HG03354 (cell line): ENCODE measurements around the gene SLC25A42.
"Not testable (repeated sequence)": the region's sequence is repeated elsewhere in the genome, so short reads cannot be mapped to it uniquely, and the experiment has no call there.

Experiments
- ATAC-seq: cut with Tn5 transposase; IDR thresholded peaks from one replicate; pipeline ENCODE4 v1.9.1; 2021; ENCODE audit warnings: mild to moderate bottlenecking; ENCODE audit not compliant: unreplicated experiment, poor library complexity, severe bottlenecking

The SLC25A42 gene

DNA sequence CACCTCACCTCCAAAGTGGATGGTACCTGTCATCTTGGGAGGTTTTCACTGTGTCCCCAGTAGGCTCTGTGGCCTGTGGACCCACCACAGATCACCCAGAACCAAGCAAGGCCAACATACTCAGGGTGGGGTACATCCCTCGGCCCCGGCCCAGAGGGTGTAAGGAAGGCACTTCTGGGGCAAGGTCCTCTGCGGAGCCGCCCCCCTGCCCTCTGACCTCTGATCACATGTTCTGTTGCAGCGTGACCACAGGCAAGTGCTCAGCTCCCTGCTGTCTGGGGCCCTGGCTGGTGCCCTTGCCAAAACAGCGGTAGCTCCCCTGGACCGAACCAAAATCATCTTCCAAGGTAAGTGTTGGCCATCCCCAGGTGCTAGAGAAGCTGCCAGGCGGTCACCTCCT is 37.7 kb downstream of the SLC25A42 start:
- ATAC-seq = no peak

- ATAC-seq = not testable (repeated sequence)
These were observed 38.8 kb downstream of the SLC25A42 start for GRCh38 chr19:19102566-19102965.

GRCh38 chr19:19103167-19103566 is 39.4 kb downstream of the SLC25A42 start:
- no peak for ATAC-seq

DNA sequence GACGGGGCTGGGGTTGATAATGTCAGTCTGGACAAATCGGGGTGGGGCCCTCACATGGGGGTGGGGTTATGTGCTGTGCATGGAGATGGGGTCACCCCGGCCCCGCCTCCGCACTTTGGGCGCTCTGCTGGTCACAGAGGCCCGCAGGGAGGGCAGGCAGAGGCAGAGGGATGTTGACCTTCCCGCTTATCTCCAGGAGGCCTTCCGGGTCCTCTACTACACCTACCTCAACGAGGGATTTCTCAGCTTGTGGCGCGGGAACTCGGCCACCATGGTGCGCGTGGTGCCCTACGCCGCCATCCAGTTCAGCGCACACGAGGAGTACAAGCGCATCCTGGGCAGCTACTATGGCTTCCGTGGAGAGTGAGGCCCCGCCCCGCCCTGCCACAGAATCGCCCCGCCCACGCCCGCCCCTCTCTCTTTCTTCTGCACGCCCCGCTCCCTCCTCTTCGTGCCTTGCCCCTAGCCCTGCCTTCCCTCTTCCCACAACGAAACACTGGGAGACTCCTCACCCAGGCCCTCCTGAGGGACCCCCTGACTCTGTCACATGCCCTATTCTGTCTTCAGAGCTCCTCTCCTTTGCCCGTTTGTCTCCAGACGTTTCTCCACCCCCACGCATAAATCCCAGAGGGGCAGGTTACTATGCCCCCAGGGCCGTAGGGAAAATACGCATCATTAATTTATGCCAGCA is 41.7 kb downstream of the SLC25A42 start:
- ATAC-seq = no peak

DNA sequence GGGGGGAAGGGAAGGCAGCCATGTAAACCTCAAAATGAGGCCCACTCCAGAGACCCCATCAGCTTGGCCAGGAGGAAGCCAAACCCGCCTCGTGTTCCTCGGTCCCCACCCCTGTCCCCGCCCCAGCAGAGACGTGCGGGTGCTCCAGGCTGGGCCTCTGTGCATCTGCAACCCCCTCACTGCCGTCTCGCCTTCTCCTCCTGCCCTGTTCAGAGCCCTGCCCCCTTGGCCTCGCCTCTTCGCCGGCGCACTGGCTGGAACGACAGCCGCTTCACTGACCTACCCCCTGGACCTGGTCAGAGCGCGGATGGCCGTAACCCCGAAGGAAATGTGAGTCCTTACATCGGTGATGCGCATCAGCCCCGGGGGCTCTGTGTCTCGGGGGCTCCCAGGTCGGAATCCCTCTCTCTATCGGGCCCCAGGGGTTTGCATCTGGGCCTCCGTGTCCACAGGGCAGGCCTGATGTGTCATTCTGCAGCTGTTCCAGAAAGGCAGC is 42.3 kb downstream of the SLC25A42 start:
- no peak for ATAC-seq

DNA sequence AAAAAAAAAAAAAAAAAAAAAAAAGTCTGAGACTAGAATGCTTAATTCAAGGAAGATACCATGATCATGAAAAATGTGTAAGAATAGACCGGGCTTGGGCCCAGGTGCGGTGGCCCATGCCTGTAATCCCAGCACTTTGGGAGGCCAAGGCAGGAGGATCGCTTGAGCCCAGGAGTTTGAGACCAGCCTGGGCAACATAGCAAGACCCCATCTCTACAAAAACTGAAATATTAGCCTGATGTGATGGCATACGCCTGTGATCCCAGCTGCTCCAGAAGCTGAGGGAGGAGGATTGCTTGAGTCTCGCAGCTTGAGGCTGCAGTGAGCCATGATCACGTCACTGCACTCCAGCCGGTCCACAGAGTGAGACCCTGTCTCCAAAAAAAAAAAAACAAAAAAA is 43.1 kb downstream of the SLC25A42 start:
- not testable (repeated sequence) for ATAC-seq

- ATAC-seq = no peak
These were observed 43.9 kb downstream of the SLC25A42 start for GRCh38 chr19:19107654-19108053.

DNA sequence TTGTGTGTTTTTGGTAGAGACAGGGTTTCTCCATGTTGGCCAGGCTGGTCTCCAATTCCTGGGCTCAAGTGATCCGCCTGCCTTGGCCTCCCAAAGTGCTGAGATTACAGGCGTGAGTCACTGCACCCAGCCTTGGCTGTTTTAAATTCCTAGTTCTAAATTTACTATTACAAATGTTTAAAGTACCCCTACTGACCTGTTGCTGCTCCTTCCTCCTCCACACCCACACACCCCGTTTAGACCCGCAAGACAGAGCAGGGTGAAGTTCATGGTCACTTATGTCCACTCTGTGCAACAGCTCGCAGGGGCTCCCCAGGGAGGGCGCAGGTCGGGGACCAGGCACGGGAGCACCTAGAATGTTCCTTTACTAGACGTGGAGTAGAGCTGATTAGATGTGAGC is 45.8 kb downstream of the SLC25A42 start:
- no peak for ATAC-seq

DNA sequence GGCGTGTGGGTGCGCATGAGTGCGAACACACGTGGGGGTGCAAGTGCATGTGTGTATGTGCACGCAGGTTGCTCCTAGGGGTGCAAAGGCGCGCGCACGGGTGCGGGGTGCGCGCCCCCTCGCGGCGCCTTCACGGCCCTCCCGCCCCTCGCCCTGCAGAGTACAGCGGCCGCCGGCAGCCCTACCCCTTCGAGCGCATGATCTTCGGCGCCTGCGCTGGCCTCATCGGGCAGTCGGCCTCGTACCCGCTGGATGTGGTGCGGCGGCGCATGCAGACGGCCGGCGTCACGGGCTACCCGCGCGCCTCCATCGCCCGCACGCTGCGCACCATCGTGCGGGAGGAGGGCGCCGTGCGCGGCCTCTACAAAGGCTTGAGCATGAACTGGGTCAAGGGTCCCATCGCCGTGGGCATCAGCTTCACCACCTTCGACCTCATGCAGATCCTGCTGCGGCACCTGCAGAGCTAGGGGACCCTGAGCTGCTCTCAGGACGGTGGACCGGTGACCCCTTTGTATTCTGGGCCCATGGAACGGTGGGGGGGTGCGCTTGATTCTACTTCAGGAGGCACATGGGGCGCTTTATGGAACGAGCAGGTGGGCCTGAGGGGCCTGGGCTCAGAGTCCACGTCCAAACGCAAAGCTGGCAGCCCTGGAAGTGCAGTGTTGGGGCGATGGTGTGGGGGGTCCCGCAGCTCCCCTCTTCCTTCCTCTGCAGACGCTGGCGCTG is 46.8 kb downstream of the SLC25A42 start:
- ATAC-seq = no peak

- ATAC-seq = no peak
These were observed 47.5 kb downstream of the SLC25A42 start for GRCh38 chr19:19111136-19111835.

DNA sequence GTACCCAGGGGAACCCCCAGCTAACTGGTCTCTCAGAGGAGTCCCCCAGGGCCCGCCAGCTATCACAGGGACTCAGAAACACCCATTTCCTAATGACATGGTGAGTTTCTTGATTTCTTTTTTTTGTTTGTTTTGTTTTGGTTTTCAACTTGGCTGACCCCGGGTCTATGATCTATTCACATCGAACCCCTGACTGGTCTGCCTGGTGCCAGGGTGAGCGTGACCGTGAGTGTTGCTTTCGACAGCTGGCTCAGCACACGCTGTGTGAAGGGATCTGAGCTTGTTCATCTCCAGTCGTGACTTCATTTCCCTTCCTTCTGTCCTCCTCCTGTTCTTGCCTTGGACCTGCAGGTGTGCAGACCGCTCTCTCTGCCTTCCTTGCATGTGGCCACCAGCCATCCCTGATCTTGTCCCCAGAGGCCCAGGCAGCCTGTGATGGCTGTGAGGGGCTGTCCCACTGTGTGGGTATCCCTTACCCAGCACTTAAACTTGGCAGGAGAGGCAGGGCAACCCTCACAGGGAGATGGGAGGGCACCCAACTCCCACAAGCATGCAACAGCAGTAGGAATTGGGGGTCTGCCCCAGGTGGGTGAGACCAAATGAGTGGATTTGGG is 48.3 kb downstream of the SLC25A42 start:
- no peak for ATAC-seq

- no peak for ATAC-seq
These were observed 49.3 kb downstream of the SLC25A42 start for GRCh38 chr19:19113040-19113626.

- no peak for ATAC-seq
These were observed 52.2 kb downstream of the SLC25A42 start for GRCh38 chr19:19115954-19116353.

- no peak for ATAC-seq
These were observed 55.8 kb downstream of the SLC25A42 start for GRCh38 chr19:19119325-19120237.

GRCh38 chr19:19120308-19121231 is 56.8 kb downstream of the SLC25A42 start:
- no peak for ATAC-seq

GRCh38 chr19:19121371-19121770 is 57.6 kb downstream of the SLC25A42 start:
- no peak for ATAC-seq

DNA sequence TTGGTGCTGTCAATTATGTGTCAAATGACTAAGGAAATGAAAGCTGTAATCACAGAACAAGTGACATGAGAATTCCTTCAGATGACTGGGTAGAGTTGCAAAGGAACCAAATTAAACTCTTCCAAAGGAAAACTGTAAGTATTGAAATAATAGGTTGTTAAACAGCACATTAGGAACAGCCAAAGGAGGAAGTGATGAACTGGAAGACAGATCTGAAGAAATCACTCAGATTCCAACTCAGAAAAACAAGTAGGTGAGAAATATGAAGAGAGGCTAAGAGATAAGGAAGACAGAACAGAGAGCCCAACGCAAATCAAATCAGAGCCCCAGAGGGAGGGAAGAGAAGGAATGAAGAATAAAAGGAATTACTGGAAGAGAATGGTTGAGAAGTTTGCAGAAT is 59.1 kb downstream of the SLC25A42 start:
- ATAC-seq = no peak

GRCh38 chr19:19123386-19123785 is 59.6 kb downstream of the SLC25A42 start:
- ATAC-seq = no peak
